ENCODE measurements around the gene AFF1.
"Not testable (repeated sequence)": the region's sequence is repeated elsewhere in the genome, so short reads cannot be mapped to it uniquely, and the experiment has no call there.

AFF1 gene

DNA sequence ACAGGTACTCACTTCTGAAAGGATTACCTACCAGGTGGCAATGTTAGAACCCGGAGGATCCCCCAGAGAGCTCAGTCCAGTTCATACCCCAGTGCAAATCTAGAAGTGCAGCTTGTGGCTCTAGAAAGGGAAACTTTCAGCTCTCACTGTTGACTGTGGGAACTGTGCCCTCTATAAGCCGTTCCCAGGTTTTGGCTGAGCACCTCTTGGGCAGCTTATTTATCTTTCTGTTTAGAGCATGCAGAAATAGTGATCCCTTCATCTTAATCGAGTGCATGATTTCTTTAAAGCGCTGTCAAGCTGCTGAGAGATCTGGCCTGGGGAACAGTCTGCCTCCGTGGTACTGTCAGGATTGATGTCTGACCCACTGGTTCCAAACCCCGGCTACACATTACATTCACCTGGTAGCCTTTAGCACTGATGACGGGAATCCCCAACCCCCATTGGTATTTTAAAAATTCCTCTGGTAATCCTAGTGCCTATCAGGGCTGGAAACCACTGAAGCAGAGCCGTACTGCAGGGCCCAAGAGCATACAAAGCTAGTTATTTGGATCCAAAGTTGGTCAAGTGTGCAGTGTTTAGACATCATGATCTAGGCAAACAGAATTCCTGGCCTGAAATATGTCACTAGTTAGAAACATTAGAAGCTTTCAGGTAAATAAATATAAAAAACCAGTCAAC lies 182.4 kb downstream of the AFF1 start:
- no peak for DNase-seq (ENCODE audit: low spot score)

DNA sequence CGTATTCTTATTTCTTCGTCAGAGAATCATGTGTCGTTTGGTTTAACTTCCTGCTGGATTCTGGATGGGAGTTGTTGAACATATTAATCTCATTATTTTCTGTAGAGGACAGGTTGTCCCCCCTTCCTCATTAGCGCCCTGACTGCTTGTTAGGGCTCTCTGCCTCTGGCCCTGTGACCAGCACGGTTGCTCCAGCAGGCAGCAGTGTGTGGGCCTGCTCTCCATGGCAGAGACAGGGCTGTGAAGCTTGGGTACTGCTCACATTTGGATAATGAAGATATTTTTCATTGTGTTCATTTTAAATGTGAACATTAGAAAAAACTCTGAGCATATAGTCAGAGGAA lies 182.9 kb downstream of the AFF1 start:
- no peak for DNase-seq (ENCODE audit: low spot score)

DNA sequence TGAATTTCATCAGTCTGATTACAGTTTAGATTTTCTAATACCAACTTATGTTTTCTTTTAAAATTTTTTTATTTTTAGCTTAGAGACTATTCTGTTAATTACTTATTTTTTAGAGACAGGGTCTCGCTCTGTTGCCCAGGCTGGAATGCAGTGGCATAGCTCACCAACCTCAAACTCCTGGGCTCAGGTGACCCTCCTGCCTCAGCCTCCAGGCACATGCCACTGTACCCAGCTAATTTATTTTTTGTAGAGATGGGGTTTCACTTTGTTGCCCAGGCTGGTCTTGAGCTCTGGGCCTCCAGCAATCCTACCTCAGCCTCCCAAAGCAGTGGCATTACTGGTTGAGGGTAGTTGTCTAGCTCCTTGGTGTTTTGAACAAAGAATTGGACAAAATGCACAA lies 183.6 kb downstream of the AFF1 start:
- DNase-seq (ENCODE audit: low spot score) = no peak

DNA sequence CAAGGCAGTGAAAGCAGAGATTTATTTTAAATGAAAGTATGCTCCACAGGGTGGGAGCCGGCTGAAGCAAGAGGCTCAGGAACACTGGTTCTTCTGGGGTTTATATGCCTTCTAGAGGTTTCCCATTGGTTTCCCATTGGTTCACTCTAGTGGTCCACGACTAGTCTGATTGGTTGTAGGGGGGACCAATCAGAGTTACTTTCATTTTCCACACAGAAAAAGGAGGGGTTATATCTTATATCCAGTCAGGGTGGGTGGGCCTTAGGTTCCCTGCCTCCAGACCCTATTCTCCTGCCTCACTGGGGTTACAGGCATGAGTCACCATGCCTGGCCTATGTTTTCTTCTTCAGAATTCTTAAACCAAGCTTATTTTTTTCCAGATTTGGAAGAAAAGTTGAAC lies 184.0 kb downstream of the AFF1 start:
- DNase-seq (ENCODE audit: low spot score) = peak; percentile 17

DNA sequence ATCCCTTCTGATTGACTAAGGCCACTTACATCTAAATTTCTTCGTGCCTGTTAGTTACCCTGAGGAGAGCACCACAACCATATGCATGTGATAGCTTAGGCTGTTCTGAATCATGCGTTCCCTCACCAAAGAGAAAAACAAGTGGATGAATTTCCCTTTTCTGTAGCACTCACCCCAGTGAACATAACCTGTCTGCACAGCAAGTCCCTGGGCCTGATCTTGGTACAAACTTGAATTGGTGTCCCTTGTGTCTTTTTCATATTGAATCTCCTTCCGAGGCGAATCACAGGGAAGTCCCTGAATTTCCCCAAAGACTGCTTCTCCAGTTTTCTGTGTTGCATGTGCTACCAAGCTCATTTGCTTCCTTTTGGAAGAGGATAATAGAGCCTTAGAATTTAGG lies 185.2 kb downstream of the AFF1 start:
- DNase-seq (ENCODE audit: low spot score) = no peak

DNA sequence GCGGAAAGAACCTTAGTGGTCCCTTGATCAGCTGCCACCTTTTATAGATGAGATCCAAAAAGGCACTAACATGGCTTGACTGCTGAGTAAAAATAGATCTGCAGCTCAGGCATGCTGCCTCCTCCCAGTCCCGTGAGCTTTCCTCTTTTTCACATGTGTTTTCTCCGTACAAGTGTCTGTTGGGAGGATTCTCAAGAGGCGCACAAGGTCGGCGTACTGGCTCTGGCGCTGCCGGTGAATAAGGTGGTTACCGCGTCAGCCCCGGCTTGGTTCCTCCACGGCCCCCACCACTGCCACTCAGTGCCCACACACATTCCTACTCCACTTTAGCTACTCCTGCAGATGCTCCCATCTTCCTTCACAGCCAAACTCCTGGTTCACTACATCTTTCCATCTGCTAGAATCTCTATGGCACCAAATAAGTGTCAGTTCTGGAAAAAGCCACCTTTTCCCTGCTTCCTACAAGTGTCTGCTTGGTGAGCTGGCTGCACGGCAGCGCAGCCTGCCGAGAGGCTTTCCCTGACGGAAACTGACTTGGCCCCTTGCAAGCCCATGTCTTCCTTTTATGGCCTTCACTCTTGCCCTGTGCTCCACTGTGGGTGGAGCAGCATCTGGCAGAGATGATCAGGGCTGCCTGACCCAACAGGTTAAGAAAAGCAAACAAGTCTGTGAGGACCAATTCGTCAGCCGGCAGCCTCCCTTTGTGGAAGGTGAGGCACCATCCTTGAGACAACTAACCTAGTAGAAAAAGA lies 185.8 kb downstream of the AFF1 start:
- DNase-seq (ENCODE audit: low spot score) = no peak

DNA sequence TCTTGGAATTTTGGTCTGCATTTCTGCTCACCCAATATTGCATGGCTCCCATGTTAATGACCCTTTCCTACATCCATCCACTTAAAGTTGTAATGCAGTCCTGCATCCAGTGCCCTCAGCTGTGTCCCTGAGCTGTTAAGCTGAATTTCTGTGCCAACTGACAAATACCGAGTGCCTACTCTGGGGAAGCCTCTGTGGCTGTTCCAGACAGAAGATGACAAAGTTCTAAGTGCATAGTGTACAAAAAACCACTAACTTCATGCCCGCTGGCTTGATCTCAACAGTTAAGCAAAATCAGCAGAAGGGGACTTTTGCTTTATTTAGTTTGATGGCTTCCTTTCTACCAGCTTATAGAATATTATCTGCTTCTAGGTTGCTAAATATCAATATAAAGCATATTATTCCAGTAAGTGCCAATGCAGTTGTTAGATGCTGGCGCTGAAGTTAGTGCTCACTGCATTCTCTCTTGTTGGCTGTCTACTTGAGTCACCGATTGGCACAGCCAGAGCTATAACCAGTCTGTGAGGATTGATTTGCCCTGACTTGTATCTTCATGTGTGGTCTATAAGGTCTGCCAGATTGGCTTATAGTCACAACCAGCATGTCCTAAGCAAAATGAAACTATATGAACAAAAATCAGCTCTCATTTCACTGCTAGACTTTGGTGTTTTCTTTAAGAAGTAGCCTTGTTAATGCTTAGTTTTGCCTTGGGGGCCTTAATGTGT lies 186.7 kb downstream of the AFF1 start:
- no peak for DNase-seq (ENCODE audit: low spot score)

DNA sequence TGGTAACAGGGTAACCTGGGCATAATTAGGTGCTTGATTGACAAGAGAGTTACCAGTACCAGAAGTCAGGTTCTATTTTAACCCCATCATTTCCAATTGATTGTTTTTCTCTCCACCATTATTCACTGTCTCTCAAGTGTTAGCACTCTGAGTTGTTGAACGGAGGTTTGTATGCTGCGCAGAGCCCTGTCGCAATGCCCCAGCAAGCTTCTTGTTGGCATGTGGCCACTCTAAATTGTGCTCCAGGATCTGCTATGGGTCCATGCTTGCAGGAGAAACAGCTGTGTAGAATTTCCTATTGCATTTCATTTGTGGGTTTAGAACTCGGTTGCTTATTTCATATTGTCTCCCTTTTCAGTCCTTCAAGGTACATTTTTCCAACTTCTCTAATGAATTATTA lies 187.4 kb downstream of the AFF1 start:
- no peak for DNase-seq (ENCODE audit: low spot score)

DNA sequence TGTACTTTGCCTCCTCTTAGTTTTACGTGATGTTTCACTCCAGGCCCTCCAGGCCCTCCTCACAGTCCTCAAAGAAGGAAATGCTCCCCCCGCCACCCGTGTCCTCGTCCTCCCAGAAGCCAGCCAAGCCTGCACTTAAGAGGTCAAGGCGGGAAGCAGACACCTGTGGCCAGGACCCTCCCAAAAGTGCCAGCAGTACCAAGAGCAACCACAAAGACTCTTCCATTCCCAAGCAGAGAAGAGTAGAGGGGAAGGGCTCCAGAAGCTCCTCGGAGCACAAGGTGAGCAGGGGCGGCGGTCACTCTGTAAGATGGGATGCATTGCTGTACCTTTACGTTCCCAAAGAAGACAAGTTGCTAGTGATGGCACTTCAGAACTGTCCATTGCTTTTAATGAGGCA lies 191.2 kb downstream of the AFF1 start:
- DNase-seq (ENCODE audit: low spot score) = no peak

DNA sequence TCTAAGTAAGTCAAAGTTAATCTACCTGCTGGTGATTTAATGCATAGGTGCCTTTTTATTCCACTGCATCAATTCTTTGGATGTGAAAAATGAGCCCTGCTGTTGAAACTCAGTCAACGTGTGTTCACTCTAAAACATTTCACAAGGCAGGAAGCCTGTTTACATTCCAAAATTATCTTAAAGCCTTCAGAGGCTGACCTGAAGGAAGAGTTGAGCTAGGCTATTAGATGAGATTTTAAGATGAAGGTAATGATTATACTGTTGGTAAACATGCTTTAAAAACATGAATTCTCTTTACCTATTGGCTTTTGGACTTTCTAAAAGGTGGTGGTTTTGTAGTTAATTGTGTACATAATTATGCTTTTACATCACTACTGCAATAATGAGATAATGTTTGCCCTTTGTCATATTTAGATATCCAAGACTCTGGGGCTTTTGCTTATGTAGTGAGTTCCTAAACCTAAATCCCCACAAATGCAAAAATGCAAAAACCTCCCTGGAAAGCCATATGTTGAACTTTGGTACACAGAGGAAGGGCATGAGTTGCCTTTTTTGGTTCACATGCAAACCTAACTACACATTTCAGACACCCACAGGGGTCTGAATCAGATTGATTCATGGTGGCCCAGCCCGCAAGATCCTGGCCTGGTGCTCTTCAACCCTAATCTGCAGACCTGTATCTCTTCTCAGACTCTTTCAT lies 193.3 kb downstream of the AFF1 start:
- no peak for DNase-seq (ENCODE audit: low spot score)

DNA sequence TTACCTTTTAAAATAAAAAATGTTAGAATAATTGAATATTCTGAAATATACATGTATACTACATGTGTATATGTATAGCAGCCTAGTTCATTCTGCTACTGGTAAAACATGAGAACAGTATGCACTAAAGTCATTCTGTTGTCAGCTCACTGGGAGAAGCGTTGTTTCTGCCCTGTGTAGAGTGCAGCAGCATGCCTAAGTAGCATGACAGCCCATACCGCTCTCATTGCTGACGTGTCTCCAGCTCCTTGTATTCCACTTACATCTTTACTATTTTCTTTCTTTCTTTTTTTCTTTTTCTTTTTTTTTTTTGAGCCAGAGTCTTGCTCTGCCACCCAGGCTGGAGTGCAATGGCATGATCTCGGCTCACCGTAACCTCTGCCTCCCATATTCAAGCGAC lies 194.9 kb downstream of the AFF1 start:
- DNase-seq (ENCODE audit: low spot score) = no peak

DNA sequence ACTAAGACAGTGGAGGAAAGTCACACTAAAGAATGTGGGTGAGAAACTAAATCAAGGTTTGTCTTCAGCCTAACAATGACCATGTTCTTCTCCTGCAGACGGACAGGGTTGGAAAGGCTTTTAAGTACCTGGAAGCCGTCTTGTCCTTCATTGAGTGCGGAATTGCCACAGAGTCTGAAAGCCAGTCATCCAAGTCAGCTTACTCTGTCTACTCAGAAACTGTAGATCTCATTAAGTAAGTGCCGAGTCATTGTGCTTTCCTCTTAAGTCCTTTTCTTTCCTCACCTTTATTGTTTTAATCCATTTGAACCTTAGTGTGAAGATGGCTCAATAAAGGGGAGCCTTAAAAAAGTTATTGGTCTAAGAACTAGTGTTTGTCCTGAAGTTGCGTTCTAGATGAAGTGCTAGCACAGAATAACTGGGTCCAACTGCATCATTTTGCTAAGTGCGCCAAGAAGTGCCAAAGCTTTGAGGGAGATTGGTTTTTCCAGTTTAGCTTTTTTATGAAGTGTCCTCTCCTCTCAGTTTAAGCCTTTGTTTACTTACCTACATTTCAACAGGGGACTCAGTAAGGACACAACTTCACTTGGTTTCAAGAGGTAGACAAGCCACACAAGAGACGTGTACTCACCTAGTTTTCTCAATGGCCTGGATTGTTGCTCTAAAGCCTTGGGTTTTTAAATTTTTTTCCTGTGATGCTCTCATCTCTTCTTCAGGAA lies 196.3 kb downstream of the AFF1 start:
- no peak for DNase-seq (ENCODE audit: low spot score)

DNA sequence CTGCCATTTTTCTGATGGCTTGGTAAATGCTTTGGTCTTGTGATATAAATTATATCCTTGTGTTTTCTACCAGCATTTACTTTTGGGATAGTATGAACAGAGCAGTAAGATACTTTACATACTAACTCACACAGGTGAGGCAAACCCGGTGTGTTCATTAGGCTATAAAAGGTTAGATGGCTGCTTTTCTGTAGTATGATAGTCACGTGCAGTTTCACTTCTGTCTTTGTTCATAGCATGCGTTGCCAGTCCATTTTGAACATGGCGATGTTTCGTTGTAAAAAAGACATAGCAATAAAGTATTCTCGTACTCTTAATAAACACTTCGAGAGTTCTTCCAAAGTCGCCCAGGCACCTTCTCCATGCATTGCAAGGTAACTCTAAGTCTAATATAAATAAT lies 197.2 kb downstream of the AFF1 start:
- no peak for DNase-seq (ENCODE audit: low spot score)

DNA sequence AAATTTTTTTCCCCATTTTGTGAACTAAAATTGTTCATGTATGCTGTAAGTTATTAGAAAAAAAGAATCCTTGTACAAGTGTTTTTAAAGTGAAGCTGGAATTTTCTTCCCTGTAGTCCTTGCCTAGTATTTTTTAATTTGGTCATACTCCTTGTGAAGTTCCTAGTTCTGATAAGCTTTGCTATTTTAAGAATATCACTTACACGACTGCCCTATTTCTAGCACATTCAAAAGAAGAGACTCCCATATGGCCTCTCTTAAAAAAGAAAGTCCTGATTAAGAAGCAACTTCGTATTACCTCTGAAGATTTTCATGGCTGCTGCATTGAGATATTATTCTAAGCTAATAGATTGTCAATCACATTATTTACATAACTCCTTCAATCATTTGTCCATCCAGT lies 198.4 kb downstream of the AFF1 start:
- DNase-seq (ENCODE audit: low spot score) = no peak

DNA sequence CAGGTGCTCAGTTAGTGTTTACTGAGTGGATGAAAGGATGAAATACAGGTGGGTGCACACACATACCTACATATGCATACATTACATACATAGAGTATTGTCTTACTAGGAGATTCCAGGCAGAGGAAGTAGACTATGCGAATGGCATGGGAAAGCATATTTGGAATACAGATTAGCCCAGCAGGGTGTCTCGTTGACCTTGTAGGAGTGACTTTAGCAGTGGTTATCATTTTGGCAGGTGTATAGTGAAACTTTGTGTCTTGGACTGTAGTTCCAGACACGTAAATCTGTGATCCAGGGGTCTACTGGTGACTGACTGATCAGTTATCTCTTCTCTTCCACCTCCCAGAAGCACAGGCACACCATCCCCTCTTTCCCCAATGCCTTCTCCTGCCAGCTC lies 199.3 kb downstream of the AFF1 start:
- DNase-seq (ENCODE audit: low spot score) = no peak

DNA sequence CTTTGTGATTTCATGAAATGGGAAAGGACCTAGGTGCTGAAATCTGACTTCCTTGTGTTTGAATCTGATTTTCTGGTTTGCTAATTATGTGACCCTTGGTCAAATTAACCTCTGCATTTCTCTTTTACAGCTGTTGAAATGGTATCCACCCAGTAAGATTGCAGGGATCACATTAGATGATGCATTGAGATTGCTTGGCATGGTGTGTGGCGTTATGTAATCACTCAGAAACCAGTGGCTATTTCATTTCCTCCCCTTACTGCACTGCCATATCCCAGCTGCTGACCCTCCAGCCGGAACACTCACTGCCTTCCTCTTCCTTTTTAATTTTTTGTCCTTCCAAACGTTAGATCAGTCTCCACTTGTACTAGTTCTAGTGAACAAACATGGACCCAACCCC lies 206.6 kb downstream of the AFF1 start:
- DNase-seq (ENCODE audit: low spot score) = no peak

DNA sequence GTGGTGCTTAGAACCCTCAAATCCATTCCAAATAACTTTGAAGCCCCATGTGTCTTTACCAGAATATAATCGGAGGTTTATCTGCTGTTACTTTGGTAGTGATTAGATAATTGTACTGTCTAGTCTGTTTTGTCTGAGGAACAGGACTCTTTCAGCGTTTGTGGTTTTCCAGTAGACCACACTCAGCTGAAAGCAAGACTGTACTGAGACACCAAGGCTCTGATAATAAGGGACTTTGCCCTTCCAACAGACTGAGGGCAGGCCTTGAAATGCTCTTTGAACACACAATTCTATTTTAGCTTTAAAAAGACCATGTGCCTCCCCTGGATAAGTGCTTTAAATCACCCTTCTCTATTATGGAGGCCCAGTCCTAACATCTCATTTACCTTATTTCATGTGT lies 209.5 kb downstream of the AFF1 start:
- DNase-seq (ENCODE audit: low spot score) = no peak

DNA sequence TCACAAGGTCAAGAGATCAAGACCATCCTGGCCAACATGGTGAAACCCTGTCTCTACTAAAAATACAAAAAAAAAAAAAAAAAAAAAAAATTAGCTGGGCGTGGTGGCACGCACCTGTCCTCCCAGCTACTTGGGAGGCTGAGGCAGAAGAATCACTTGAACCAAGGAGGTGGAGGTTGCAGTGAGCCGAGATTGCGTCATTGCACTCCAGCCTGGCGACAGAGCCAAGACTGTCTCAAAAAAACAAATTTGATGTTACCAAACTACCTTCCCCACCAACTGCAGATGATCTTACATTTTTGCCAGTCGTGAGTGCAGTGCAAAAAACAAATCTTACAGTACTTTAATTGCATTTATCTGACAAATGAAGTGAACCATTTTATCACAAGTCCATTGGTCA lies 211.1 kb downstream of the AFF1 start:
- DNase-seq (ENCODE audit: low spot score) = not testable (repeated sequence)

DNA sequence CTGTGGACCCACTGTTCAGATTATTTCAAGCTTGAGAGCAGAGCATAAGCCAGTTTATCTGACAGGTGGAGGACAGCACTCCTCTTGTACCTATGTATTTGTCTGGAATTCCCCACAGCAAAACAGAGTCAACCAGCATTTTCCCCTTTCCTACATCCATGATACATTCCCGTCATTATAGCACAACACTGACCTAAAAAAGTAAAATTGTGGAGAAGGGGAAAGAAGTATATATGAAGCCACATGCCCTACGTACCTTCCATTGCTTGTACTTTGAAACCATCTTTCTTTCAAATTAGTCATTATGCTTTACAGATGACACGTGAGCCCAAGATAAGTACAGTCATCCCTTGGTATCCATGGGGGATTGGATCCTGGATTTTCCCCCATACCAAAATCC lies 212.3 kb downstream of the AFF1 start:
- DNase-seq (ENCODE audit: low spot score) = no peak

DNA sequence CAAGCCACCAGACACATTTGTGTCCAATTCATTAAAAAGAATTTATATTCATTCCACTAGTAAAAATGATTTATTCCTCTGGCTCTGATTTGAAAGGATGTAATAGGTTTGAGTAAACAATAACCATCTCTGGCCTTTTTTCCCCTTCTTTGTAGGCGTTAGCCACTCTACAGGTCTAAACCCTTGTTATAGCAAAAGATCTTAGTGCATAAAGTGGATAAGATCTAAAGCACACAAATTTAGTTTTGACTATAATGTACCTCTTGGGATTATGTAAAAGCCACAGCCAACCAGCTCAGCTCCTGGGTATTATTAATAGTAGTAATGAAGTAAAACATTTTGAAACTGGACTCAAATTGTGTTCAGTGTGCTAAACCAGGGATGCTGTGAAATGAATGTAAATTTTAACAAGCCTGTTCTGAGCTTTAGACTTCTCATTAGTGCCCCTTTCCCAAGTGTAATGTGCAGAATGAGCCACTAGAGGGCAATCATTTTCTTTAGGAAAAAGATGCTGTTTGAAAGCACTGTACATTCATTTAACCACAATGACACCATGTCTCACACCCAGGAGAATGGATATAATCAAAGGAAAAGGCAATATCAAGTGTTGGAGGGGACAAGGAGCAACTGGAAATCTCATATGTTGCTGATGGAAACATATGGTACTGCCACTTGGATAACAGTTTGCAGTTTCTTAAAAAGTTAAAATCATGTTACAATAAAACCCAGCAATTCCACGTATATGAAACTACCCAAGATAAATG lies 215.9 kb downstream of the AFF1 start:
- DNase-seq (ENCODE audit: low spot score) = peak; percentile 87

DNA sequence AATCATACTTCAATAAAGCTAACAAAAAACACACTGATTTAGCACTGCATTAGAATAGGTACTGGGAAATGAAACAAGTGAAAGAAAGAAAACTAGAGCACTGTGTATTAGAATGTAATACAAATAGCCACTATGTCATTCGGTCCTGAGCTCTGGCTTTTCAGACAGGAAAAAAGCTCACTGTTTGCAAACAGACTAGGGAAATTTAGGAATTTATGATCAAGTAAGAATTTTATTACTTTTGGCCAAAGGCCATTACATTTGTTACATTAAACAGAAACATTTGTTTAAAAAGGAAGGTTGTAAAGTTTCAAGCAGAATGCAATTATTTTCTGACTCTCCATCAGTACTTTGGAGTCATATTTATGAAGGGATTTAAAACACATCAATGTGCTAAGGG lies 216.9 kb downstream of the AFF1 start:
- DNase-seq (ENCODE audit: low spot score) = no peak

Data from NAMALWA (cell line).